ENCODE measurements around the gene MORF4L2.
A peak's percentile ranks its signal among the peaks of the same experiment; 100 is the strongest.

MORF4L2 gene

GRCh38 chrX:103686199-103687072 is at the start of gene MORF4L2:
TSS of gene MORF4L2 (minus strand) at chrX:103686699. CDS start at chrX:103677027, 9,672 bp downstream.
- peak; percentile 78 for DNase-seq

DNA sequence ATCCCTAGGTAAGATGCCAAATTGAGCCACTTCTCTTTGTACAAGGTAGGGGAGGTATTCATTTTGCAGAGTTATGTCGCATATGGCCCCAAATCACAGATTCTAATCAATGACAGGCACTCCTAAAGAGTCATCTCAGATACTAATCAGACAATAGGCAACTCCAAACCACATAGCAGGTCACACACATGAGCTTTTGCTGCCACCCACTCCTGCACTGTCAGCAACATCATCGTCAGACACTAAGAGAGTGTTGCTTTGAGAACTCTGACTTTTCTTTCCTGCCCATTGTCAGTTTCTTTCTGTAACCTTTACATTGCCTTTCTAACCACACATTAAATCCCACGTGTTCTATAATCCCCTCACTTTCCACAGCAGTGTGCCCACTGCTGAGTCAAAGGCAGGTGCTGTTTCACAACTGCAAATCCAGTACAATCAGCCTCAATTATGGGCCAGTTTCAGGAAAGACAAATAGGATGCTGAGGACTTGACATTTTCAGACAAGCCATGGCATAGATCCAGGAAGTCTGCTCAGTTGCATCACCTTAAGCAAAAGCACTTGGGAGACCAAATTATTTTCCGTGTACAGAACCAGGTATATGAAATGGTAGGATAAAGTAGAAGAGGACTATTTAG is 47.7 kb upstream of the MORF4L2 start:
- no peak for DNase-seq

- no peak for DNase-seq
These were observed 46.5 kb upstream of the MORF4L2 start for GRCh38 chrX:103733017-103733416.

GRCh38 chrX:103730796-103731493 is 44.4 kb upstream of the MORF4L2 start:
- DNase-seq, result no peak

DNA sequence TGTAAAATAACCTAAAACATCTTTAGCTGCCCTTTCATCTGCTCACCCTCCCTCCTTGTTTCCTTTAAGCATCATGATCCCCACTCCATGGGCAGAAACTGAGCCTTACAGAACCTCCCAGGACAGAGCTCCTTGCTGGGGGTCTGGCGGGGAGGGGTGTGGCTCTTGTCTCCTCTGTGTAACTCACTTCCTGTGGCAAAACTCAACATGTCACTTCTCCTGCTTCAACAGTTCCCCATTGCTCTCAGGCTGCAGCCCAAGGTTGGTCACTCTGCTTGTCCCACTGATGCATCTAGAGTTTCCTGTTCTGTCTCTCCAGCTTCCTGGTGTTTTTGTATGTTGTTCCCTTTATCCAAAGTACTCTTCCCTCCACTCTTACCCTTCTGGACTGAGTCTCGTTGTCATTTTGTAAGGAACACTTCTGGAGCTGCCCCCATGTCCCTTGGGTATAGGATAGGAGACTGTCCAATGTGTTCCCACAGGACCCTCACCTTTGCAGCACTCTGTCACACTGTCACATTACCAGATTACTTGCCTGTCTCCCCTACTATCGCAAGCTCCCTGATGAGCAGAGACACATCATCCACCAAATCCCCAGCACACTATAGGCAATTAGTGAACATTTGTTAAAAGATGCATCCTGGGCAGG is 43.8 kb upstream of the MORF4L2 start:
- DNase-seq, result no peak

DNA sequence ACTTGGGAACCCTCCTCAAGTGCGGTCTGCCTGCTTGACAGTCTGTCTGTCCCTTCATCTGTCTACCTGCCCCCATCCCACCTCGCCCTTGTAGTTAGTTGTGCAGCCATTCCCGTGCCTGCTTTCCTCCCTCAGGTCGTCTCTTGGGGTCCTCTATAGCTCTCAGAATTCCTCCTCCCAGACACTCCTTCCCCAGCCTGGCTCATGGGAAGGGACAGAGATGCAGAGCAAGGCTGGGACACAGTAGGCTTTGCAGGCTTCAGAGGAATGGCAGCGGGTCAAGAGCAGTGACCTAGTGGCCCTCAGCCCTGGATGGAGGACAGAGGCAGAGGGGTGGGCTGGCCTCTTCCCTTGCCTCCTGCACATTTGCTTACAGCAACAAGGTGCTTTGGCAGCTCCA is 42.5 kb upstream of the MORF4L2 start:
- DNase-seq, result no peak

GRCh38 chrX:103727115-103727514 is 40.6 kb upstream of the MORF4L2 start:
- DNase-seq, result no peak

GRCh38 chrX:103726477-103726876 is 40.0 kb upstream of the MORF4L2 start:
- DNase-seq, result no peak

DNA sequence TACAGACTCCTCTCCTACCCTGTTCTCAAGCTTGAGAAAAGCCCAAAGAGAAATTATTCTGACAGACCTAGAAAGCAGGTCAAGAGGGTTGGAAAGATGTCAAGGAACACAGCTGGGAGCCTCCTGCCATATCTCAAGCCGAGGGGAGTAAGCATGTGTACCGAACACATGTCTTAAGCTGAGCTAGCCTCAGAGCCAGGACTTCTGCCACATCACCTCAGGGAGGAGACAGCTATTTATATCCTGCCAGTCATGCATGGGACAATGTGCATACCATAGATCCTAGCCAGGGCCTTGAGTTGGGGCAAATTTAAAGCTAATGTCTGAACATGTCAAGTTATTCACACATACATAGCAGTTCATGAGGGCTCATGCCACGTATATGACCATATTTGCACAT is 36.0 kb upstream of the MORF4L2 start:
- no peak for DNase-seq

- no peak for DNase-seq
These were observed 31.6 kb upstream of the MORF4L2 start for GRCh38 chrX:103718120-103718519.

- DNase-seq, result no peak
These were observed 30.5 kb upstream of the MORF4L2 start for GRCh38 chrX:103716962-103717361.

DNA sequence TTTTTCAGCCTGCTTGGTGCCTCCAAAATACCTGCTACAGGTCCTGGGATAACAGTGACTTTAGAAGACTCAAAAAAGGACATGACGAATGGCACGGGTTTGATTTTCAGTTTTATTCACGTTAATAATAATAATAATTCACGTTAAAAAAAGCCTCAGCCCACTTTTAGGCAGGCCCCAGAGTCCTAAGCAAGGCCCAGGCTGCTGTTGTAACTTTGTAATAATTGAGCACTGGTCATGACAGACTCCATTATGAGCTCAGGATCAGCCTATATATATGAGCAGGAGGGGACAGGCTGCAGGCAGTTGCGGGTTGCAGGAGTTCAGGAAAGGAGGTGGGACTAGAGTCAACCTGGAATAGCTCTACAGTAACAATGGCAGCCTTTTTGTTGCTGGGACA is 24.1 kb upstream of the MORF4L2 start, which contains the start of gene TMEM31:
Gene TMEM31 (plus strand): TSS at position 301 of the 400 bp plus-strand sequence. CDS start 1,350 bp downstream, outside the sequence.
- no peak for DNase-seq

GRCh38 chrX:103704863-103705262 is 18.4 kb upstream of the MORF4L2 start:
- no peak for DNase-seq

GRCh38 chrX:103699243-103699642 is 12.7 kb upstream of the MORF4L2 start:
- DNase-seq, result no peak

- DNase-seq, result no peak
These were observed 11.2 kb upstream of the MORF4L2 start for GRCh38 chrX:103697687-103698086.

GRCh38 chrX:103691059-103691458 is 4.6 kb upstream of the MORF4L2 start:
- no peak for DNase-seq

- no peak for DNase-seq
These were observed 2.4 kb upstream of the MORF4L2 start for GRCh38 chrX:103688946-103689345.

- peak; percentile 25 for DNase-seq
These were observed 1.2 kb upstream of the MORF4L2 start for GRCh38 chrX:103687696-103688201.

- peak; percentile 84 for DNase-seq
These were observed 685 bp upstream of the MORF4L2 start for GRCh38 chrX:103687073-103687695.

DNA sequence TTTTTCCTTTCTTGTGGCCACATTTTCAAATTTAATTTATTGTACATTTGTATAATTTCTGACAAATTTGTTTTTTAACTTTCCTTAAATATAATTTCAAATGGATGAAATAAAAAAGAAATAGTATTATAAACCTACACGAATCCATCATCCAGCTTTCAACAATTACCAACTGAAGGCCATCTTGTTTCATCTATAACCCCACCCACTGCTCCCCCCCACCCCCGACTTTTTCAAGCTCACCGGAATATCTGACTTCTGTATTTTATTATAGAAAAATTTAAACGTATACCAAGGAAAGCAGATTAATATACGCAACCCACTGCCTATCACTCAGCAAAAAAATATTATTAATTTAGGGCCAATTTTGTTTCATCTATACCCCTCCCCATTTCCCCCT is 1.1 kb downstream of the MORF4L2 start:
- no peak for DNase-seq

- DNase-seq, result no peak
These were observed 5.1 kb downstream of the MORF4L2 start for GRCh38 chrX:103681443-103681842.

Data from activated gamma-delta T cell treated with Interleukin-2 at 50 U/mL for 16 hours (primary cell).